ENCODE data around the gene NKAIN1.

The NKAIN1 gene

DNA sequence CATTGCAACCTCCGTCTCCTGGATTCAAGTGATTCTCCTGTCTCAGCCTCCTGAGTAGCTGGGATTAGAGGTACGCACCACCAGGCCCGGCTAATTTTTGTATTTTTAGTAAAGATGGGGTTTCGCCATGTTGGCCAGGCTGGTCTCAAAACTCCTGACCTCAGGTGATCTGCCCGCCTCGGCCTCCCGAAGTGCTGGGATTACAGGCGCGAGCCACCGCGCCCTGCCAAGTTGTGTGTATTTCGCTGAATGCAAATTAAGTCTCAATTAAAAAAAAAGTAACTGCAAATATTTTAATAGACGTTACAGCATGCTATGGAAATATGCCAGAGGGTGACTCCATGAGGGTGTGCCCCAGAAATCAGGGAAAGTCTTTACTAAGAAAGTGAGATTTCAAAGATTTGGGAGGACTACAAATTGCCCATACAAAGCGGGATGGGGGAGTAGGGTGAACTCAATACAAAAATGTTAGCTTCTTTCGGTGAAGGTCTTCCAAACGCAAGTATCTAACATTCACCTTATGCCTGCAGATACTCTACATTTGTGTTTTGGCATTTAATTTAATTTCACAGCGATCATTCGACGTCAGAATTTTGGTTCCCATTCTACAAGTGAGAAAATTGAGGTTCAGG lies 85.6 kb downstream of the NKAIN1 start:
- ChIA-PET POLR2A (interaction anchor here (0.6 kb wide), 1 partner anchor 104 kb away, joined by 4 read pairs; no protein-coding TSS in a partner anchor), CTCF (interaction anchor here (0.9 to 2.2 kb wide), 2 partner anchors 9 to 31 kb away, joined by 3 to 13 read pairs; no protein-coding TSS in a partner anchor)
- no peaks in the 10 kb centered on the region for H3K4me1 ChIP-seq (ENCODE audit: control insufficient read depth, insufficient read depth, low read length)
- H3K27ac ChIP-seq (ENCODE audit: extremely low read depth, low read depth, low read length) = peak overlapping the region; percentile 65
- TF ChIP-seq KLF16 (tag by site-specific recombination; IDR thresholded peaks at IDR 0.05) (no peak), ZNF184 (tag by site-specific recombination; IDR thresholded peaks at IDR 0.05) (no peak), SP3 (tag by site-specific recombination; IDR thresholded peaks at IDR 0.05) (0 out of 2 replicates have a peak, but pooled peaks have one; percentile 20), TSHZ1 (tag by site-specific recombination; IDR thresholded peaks at IDR 0.05; ENCODE audit: borderline replicate concordance) (no peak), SP2 (tag by site-specific recombination; IDR thresholded peaks at IDR 0.05) (no peak), ZNF610 (tag by site-specific recombination; IDR thresholded peaks at IDR 0.05; ENCODE audit: borderline replicate concordance) (no peak), OSR2 (tag by site-specific recombination; IDR thresholded peaks at IDR 0.05) (no peak), ZNF521 (tag by site-specific recombination; IDR thresholded peaks at IDR 0.05) (no peak), ZNF292 (tag by site-specific recombination; IDR thresholded peaks at IDR 0.05; ENCODE audit: borderline replicate concordance, low read depth) (no peak), ZIC2 (tag by site-specific recombination; IDR thresholded peaks at IDR 0.05) (no peak), ZNF146 (tag by site-specific recombination; IDR thresholded peaks at IDR 0.05) (no peak), SP7 (tag by site-specific recombination; IDR thresholded peaks at IDR 0.05) (0 out of 2 replicates have a peak, but pooled peaks have one; percentile 31), ZNF600 (tag by site-specific recombination; IDR thresholded peaks at IDR 0.05) (no peak)
- TF ChIP-seq, protein P1, sequence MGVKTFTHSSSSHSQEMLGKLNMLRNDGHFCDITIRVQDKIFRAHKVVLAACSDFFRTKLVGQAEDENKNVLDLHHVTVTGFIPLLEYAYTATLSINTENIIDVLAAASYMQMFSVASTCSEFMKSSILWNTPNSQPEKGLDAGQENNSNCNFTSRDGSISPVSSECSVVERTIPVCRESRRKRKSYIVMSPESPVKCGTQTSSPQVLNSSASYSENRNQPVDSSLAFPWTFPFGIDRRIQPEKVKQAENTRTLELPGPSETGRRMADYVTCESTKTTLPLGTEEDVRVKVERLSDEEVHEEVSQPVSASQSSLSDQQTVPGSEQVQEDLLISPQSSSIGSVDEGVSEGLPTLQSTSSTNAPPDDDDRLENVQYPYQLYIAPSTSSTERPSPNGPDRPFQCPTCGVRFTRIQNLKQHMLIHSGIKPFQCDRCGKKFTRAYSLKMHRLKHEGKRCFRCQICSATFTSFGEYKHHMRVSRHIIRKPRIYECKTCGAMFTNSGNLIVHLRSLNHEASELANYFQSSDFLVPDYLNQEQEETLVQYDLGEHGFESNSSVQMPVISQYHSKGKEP (tag by site-specific recombination; IDR thresholded peaks at IDR 0.05) = no peak
- TF ChIP-seq, protein P2, sequence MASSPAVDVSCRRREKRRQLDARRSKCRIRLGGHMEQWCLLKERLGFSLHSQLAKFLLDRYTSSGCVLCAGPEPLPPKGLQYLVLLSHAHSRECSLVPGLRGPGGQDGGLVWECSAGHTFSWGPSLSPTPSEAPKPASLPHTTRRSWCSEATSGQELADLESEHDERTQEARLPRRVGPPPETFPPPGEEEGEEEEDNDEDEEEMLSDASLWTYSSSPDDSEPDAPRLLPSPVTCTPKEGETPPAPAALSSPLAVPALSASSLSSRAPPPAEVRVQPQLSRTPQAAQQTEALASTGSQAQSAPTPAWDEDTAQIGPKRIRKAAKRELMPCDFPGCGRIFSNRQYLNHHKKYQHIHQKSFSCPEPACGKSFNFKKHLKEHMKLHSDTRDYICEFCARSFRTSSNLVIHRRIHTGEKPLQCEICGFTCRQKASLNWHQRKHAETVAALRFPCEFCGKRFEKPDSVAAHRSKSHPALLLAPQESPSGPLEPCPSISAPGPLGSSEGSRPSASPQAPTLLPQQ (tag by site-specific recombination; IDR thresholded peaks at IDR 0.05) = no peak
- no peaks in the 10 kb centered on the region; a peak in 1 of 3 replicates for H3K36me3 ChIP-seq (ENCODE audit: control insufficient read depth in 2 of 2, insufficient read depth in 1 of 2, low read length in 2 of 2)
- no peaks in the 10 kb centered on the region for H3K9me3 ChIP-seq (ENCODE audit: control insufficient read depth, insufficient read depth, low read depth, low read length)
- peak overlapping the region; percentile 55 for H3K4me3 ChIP-seq (ENCODE audit: low read depth, low read length)

DNA sequence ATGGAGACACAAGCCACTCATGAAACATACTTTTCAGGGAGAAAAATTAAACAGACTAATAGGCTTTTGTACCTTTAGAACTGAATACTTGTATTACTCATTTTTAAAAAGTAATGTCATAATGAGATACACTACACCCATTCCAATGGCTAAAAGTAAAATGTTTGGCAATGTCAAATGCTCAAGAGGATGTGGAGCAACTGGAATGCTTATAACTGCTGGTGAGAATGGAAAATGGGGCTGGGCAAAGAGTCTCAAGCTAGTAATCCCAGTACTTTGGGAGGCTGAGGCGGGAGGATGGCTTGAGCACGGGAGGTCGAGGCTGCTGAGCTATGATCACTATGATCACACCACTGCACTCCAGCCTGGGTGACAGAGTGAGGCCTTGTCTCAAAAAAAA lies 86.3 kb downstream of the NKAIN1 start:
- Histone ChIP-seq H3K4me3 (ENCODE audit: low read depth, low read length) (no peak overlapping the region), H3K9me3 (ENCODE audit: control insufficient read depth, insufficient read depth, low read depth, low read length) (no peaks in the 10 kb centered on the region), H3K36me3 (ENCODE audit: control insufficient read depth in 2 of 2, insufficient read depth in 1 of 2, low read length in 2 of 2) (no peaks in the 10 kb centered on the region; a peak in 1 of 3 replicates), H3K4me1 (ENCODE audit: control insufficient read depth, insufficient read depth, low read length) (no peaks in the 10 kb centered on the region), H3K27ac (ENCODE audit: extremely low read depth, low read depth, low read length) (no peak overlapping the region)
- TF ChIP-seq ZNF529 (tag by site-specific recombination; IDR thresholded peaks at IDR 0.05; ENCODE audit: insufficient replicate concordance) (peak; percentile 85), ZNF366 (tag by site-specific recombination; conservative IDR thresholded peaks at IDR 0.05) (no peak)
- ChIA-PET CTCF (interaction anchor here (0.6 to 2.2 kb wide), 2 partner anchors 9 to 1384 kb away, joined by 3 to 13 read pairs; no protein-coding TSS in a partner anchor), POLR2A (no interaction called here)

All from HEK293 (cell line).